HG03108 (cell line): ENCODE results near the gene P2RY13.

ENCODE experiments used
- ATAC-seq: cut with Tn5 transposase; IDR thresholded peaks from one replicate; pipeline ENCODE4 v1.9.1; 2021; ENCODE audit warnings: moderate library complexity; ENCODE audit not compliant: unreplicated experiment

P2RY13 gene

DNA sequence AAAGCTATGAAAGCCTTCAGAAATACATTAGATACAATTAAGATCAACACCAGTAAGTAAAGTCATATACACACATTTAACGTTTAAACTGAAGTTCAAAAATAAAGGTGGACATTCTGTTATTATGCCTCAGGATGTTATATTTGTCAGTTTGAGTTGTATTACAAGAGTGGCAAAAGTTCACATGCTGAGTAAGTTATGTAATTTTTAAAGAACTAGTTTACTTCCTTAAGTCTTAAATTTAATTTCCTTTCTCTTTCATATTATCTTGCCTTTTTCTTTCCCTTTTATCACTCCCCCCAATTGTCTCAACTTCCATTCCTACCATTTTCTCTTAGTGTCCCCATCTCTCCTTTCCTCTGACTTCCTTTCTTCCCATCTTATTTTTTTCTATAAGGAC, 7.8 kb downstream of the P2RY13 start:
- ATAC-seq, result no peak

DNA sequence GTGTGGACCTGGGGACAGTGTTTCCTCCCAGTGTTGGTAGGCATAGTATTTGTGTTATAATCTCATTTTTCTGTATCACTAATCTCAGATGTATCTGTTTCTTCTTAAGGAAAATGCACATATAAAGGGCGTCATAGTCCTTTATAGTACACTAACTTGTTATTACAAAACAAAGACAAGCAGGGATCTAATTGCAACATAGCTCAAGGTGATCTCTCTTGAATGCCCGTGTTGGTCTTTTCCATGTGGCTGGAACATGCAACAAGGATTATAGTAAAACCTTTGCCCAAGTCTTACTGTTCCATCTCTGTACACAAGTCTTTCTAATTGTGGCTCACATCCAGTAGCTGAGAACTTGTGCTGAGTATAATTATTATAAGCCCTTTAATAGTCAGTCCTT, 9.2 kb downstream of the P2RY13 start:
- ATAC-seq, result no peak

DNA sequence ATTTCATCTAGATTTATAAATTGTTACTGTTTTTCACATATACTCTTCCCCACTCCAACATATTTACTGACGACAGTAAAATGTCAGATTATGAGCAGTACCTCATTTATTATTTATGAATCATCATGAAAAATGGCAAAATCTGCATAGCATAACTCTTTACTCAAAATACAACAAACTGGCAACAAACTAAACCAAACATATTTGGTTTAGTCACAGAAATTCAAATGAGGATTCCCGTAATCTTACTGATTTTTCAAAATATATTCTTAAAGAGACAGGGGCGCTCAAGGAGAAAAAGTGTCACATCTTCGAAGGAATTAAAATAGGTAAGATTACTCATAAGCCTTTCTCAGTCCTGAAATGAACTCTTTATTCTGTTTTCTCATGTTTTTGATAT, 9.7 kb downstream of the P2RY13 start:
- ATAC-seq, result no peak

DNA sequence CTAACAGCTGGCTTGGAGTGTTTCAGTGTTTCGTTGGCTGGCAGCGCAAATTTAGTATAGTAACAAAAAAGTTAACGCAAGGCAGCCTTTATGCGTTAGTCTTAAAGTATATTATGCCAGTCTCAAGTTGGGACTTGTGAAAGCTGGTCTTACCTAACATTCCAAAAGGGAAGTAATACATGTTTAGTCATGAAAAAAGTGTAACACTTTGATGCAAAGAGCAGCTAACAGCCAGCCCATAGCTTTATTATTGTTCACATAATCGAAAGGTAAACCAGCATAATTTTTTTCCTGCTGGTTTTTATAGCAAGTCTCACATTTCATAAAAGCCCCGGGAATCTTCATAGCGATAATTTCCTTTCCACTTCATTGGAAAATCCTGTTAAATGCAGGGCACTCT, 10.4 kb downstream of the P2RY13 start:
- no peak for ATAC-seq

DNA sequence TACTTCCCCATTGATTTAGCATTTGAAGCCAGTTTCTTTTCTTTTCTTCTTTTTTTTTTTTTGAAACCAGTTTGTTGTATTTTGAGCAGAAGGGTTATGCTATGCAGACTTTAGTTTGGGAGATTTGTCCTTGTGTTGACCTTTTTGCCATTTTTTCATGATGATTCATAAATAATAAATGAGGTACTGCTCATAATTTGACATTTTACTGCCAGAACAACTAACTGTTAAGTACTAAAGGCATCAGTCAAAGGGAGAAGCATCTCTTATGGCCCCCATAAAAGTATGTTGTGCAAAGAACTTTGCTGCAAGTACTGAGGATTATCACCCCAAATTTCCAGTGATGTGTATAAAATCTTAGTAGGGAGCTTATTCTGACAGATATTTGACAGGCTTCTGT, 11.0 kb downstream of the P2RY13 start:
- no peak for ATAC-seq

GRCh38 chr3:151316267-151316991, 12.9 kb downstream of the P2RY13 start, which contains the start of gene GPR87:
Gene GPR87 (minus strand): TSS chr3:151316820. CDS start chr3:151300100, 16,720 bp downstream.
- ATAC-seq, result no peak

DNA sequence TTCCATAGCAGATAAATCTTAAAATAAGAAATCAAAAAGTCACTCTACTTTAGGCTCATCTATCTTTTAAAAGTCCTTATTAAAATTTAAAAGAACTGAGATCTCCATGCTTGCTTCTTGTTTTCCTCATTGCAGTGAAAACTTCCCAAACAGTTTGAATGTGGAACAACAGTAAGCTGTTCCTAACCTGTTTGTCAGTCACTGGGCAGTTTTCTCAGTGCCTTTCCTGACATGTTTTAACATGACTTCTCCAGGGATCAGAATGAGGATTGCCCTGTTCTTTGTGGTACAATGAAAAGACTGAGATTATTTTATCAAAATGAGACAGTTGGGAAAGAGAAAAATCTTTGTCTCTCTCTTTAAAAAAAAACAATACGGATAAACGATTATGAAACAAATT, 13.5 kb downstream of the P2RY13 start:
- ATAC-seq, result no peak

DNA sequence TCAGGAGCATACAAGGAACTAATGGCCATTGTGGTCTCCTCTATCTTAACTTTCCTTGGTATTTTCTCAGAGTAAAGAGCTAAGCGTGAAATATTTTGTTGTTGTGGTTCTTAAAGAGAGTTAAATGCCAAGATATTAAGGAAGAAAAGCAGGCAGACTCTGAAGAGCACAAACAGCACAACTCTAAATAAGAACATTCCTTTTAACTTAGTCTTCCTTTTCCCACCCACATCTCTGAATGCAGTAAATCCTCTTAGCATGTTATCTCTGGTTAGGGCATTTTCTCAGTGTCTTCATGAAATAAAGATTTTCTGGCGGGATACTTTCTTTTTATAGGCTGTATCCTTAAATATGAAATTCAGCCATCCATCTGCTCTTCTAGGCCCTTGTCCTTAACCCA, 14.2 kb downstream of the P2RY13 start:
- ATAC-seq, result no peak

DNA sequence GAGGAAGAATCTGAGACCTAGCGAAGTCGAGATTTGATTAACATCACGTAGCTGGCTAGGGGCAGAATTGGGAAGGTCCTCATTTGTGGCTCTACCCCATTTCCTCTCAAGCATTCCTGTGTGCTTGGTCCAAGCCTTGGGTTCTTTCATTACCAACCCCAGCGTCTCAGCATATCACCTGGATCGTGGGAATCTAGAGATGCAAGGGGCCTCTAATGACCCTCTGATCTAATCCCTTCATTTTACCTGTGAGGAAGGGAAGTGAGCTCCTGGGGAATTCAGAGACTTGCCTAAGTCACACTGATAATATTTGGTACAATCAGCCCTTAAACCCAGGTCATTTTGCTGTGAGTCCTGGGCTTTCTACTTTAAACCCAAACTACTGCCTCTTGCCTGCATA, 14.8 kb downstream of the P2RY13 start:
- ATAC-seq, result no peak

DNA sequence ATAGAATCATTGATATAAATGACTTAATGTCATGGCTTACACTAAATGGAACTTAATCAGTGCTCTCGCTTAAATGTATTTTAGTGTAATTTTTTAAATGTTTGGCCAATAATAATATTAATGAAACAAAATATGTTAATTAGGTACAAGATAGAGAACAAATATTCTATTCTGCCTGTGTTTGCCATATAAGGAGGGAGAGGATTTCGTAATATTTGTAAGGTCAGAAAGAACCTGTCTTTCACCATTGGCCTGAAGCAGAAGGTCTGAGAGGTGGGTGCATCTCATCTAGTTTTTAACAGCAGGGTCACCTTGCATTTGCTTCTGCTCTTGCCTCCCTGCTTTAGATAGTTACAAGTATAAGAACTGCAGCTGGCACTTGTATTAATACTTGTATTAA, 15.2 kb downstream of the P2RY13 start:
- no peak for ATAC-seq

- ATAC-seq, result no peak
These were observed 16.4 kb downstream of the P2RY13 start for GRCh38 chr3:151312972-151313371.

- no peak for ATAC-seq
These were observed 19.8 kb downstream of the P2RY13 start for GRCh38 chr3:151309566-151309965.

DNA sequence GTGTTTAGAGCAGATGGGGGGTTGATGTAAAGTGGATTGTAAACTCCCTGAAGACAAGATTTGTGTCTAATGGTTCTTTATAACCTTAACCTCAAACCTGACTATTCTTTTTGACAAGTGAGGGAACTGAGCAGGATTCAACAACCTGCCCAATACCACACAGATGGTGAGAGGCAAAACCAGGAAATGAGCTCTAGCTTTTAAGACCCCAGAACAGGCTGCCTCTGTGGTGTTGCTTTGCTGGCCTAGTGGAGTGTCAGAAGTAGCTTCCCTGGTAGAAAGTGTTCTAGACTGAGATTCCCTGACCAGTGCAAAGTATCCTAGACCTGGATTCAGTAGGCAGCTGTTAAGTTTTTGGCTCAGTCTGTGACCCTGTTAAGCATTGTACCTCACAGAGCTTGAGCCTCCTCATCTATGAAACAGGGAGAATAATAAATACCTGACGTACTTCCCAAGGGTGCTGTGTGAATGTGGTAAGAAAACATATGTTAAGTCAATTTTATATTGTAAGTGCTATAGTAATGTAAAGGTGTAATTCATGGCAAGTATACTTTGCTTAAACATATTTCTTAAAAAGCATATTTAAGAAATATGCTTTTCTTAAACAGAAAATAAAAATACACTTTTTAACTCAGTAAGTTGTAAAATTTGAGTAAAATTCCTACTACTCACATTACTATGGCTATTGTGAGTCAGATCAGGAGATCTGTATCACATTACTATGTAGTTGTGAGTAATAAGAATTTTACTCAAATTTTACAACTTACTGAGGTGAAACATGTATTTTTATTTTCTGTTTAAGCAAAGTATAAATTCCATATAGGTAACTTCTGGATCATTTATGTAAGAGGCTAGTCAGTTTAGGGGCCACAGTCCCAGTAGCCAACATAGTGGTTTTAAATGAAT, 21.5 kb downstream of the P2RY13 start:
- no peak for ATAC-seq

DNA sequence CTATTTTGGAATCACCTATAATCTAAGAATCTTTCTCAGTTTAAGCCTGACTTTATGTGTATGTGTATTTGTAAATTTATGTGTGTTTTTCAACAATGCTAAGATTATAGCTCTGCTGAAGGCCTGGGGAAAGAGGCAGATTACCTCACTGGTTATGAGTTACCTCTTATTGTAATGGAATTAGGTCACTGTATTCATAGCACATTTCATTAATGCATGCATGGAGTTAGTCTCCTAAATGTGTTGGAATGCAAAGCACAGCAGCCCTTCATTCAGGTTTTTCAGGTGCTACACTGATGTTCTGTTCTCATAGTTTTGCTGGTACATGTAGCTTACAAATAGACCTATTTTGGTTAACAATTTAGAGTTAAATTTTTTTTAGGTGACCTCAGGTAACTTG, 22.2 kb downstream of the P2RY13 start:
- no peak for ATAC-seq

DNA sequence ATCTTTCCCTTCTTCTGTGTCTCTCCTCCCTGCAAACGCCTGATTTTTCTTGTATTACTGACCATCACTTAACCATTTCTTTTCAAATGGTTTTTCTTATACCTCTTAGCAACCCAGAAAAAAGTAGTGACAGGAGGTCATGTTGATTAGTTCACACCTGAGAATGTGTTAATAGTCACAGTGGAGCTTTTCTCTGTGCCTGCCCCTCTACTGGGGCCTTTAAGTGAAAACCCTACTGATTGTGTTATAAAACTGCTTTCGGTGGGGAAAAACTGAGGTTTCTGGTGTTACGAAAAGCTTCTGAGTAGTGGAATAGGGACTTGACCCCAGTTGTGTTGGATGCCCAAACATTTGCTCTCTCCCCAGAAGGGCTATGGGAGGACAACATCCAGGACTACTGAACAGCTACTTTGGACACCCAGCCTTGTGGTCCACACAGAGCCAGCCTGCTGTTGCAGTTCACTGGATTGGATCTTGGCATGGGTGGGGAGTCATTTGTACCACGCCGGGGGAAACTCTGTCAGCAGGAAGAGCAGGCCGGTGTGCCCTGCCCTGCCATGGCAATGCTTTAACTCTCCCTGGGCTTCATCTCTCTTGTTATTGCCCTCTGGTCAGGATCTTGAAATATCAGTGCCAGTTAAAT, 23.1 kb downstream of the P2RY13 start:
- ATAC-seq, result no peak

DNA sequence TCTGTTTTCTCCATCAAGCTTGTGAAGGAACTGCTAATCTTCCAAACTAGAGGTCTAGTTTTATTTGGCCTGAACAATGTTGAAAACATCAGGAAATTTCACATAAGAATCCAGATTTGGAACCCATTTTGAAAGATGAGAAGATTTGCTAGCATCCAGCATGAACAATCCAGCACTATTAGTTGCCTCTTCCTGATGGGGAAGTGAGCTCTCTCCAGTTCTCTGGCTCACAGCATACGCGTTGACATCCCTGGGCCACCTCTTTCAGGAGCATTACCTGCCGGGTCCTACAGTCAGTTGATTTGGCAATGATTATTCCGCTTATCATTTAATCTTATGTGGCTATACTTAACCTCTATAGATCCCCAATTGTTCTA, 23.6 kb downstream of the P2RY13 start:
- no peak for ATAC-seq

- ATAC-seq, result no peak
These were observed 24.1 kb downstream of the P2RY13 start for GRCh38 chr3:151305060-151305774.

DNA sequence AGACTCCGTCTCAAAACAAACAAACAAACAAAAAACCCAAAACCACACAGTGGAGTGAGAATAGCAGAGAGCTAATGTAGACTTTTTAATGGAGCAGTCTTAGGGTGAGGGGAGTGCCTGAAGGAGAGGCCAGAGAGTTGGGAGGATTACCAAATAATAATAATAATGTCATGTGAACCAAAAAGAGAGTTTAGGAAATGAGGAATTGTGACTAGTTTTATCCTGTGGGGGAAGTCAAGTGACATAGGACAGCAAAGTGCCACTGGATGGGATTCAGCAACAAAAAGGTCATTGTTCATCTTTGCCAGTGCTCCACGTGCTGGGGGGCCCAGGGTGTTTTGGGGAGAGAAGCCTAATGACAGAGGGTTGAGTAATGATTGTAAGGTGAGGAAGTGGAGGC, 25.6 kb downstream of the P2RY13 start:
- ATAC-seq, result no peak

DNA sequence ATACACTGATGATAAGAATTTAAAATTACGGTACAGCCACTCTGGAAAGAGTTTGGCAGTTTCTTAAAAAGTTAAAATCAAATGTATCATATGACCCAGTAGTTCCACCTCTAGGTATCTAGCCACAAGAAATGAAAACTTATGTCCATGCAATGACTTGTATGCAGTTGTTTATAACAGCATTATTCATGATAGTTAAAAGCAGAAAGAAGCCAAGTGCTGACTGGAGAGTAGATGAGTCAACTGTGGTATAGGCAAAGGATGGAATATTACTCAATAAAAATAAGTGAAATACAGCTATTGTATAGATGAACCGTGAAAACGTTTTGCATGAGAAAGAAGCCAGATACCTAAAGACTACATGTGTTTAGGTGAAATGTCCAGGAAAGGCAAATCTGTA, 27.6 kb downstream of the P2RY13 start:
- ATAC-seq, result no peak

DNA sequence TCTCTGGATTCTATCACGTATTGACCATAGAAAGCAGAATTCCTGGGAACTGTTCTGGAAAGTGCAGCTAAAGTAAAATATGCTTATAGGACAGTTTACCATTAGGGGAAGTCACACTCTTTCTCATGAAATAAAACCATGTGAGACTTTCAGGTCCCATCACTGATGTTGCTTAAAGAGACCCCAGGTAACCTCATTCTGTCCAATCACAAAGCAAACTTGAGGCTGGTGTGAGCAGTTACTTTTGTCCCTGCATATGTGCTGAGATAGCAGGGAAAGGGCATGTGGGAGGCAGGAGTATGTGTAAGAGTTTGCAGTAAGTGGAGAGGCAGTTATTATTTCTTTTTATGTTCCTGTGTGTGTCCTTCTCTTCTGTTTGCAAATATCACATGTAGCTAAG, 28.8 kb downstream of the P2RY13 start:
- ATAC-seq, result no peak

DNA sequence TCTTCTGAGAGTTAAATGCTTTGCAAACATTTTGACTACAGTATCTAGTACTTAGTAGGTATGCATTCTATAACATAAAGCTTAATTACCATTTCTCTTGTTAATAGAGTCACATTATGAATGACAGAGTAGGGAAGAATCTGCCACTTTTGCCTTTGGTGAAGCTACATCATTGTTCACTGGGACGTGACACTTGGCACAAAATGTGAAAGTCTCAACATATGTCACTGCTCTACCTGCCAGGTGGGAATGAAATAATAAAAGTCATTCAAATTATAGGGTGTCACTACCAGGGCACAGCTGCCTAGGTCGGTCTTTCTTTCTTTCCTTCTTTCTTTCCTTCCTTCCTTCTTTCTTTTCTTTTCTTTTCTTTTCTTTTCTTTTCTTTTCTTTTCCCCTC, 30.3 kb downstream of the P2RY13 start:
- no peak for ATAC-seq
